GM23338 (cell line): ENCODE data around the gene CPLX3.

Experiments
- CREB1 ChIP-seq: fragments of 250-450 bp; sonication (Bioruptor Pico); IDR thresholded peaks from 2 replicates; pipeline ENCODE4 v1.5.0; 2020; ENCODE audit warnings: low read depth, mild to moderate bottlenecking, moderate library complexity
- CTCF ChIP-seq, 2 experiments: fragments of 200-600 bp in 1 of 2; sonication (generic) in 1 of 2; conservative IDR thresholded peaks; 2 replicates each; pipeline versions ENCODE4 v1.5.1 to v1.6.1; 2016 to 2017; ENCODE audit warnings: antibody characterized with exemption in 2 of 2, low read depth in 2 of 2, mild to moderate bottlenecking in 2 of 2, moderate library complexity in 1 of 2
- EZH2 ChIP-seq: fragments of 200-600 bp; sonication (generic); IDR thresholded peaks from one replicate; pipeline ENCODE4 v1.8.0; 2017; ENCODE audit warnings: antibody characterized with exemption, mild to moderate bottlenecking, low read depth; ENCODE audit not compliant: unreplicated experiment
- EZH2phosphoT487 ChIP-seq: fragments of 200-600 bp; sonication (generic); IDR thresholded peaks from one replicate; pipeline ENCODE4 v1.8.1; 2018; ENCODE audit warnings: antibody characterized with exemption; ENCODE audit not compliant: unreplicated experiment
- JUNB ChIP-seq: IDR thresholded peaks from one replicate; pipeline ENCODE4 v1.6.1; 2016; ENCODE audit warnings: antibody characterized with exemption; ENCODE audit not compliant: unreplicated experiment
- POLR2AphosphoS5 ChIP-seq: IDR thresholded peaks from 2 replicates; pipeline ENCODE4 v1.6.1; 2016; ENCODE audit warnings: antibody characterized with exemption, low read depth
- REST ChIP-seq: IDR thresholded peaks from one replicate; pipeline ENCODE4 v1.6.1; 2018; ENCODE audit warnings: antibody characterized with exemption; ENCODE audit not compliant: unreplicated experiment
- ZNF331 ChIP-seq: fragments of 250-450 bp; sonication (Bioruptor Pico); IDR thresholded peaks from 2 replicates; pipeline ENCODE4 v1.5.0; 2020; ENCODE audit warnings: low read depth, mild to moderate bottlenecking, moderate library complexity

- TF ChIP-seq EZH2phosphoT487 (no peak), CREB1 (no peak), CTCF (conservative IDR thresholded peaks at IDR 0.05; ENCODE audit: low read depth in 2 of 2) (no peak), POLR2AphosphoS5 (no peak), ZNF331 (CRISPR knock-in tag) (no peak), REST (no peak), EZH2 (no peak), JUNB (no peak)
Observed at GRCh38 chr15:74790080-74790916, 36.1 kb upstream of the CPLX3 start.
